GM18909 (cell line): ENCODE data around the gene RHOXF2.
A peak's percentile ranks its signal among the peaks of the same experiment; 100 is the strongest.
"Not testable (repeated sequence)": the region's sequence is repeated elsewhere in the genome, so short reads cannot be mapped to it uniquely, and the experiment has no call there.

Experiments
- ATAC-seq: cut with Tn5 transposase; IDR thresholded peaks from one replicate; pipeline ENCODE4 v1.9.1; 2021; ENCODE audit warnings: mild to moderate bottlenecking; ENCODE audit not compliant: unreplicated experiment, poor library complexity

RHOXF2 gene

DNA sequence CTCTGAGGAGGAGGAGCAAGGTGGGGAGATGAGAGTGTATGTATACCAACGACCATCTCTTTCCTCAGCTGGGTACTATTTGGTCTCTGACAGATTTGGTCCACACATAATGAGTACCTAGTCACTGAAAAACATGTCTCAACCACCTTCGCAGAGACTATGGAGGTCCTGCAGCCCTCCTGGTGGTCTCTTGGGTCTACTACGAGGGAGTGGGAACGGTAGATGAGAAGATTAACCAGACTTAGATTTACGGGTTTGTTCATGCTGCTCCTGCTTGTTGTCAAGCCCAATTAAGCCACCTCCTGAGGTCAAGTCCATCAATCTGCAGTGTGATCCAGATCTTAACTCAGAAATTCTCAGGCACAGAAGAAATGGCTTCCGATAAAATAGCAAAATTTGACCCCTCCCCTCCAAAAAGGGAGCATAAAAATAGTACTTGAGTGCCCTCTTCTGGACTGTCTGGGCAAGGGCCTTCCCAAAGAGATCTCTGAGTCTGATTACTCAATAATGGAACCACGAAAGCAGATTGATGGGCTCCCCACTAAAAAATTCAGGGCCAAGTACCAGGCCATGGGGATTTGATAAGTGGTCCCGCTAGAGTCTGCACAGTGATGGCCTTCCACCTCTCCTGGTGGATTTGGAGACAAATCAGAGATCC lies 38.3 kb downstream of the RHOXF2 start:
- not testable (repeated sequence) for ATAC-seq

DNA sequence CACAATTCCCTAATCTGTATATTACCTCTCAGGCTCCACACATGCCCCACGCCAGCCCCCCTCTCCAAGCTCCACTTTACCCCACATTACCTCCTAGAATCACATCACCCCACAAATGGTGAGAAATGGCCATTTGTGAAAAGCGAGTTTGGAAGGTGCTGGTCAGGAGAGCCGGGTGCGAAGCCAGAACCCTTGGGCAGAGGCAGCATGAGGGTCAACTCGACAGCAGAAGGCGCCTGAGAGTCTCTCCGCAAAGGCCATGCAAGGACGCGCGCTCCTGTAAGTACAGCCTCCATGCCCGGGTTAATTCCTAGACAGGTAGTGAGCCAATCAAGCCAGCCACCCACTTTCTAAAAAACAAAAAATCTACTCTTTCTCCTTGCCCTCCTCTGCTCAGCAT lies 42.4 kb downstream of the RHOXF2 start:
- no peak for ATAC-seq

DNA sequence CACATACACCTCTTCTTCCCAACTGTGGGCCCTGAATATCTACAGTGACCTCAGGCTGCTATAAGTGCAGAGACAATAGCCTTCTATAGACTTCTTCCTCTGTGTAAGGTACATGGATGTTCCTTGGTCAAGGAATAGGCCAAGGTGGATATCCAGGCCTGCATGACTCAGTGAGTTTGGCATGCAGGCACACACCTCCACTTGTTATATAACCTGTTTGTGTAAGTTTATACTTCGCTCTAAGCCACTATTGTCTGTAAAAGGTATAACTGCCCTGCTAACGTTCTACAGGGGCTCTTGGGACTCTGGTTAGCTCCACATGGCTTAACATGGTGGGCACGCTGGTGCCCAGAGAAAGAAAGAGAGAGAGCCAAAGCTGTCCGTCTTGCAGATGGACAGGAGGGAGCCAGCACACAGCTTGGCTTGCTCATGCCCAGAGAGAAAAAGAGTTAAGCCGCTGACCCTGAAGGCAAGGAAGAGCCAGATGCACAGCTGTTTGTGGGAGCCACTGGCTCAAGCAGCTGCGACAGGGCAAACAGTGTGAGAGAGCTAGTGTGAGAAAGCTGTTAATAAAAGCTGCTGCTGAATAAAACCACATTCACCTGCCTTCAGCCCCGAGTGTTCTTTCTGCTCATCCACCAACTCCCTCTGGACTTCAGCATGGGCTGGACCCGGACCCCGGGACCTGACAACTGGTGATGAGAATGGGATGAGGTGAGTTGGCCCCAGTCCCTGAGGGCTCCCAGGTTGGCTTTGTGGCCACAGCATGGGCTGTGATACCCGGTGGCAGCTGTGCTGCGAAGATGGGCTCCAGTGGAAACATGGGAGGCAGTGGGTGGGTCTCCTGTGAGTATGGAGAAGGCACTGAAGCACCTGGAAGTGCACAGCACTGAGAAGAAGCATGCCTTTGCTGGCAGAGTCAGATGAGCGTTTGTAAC lies 47.7 kb downstream of the RHOXF2 start:
- no peak for ATAC-seq

DNA sequence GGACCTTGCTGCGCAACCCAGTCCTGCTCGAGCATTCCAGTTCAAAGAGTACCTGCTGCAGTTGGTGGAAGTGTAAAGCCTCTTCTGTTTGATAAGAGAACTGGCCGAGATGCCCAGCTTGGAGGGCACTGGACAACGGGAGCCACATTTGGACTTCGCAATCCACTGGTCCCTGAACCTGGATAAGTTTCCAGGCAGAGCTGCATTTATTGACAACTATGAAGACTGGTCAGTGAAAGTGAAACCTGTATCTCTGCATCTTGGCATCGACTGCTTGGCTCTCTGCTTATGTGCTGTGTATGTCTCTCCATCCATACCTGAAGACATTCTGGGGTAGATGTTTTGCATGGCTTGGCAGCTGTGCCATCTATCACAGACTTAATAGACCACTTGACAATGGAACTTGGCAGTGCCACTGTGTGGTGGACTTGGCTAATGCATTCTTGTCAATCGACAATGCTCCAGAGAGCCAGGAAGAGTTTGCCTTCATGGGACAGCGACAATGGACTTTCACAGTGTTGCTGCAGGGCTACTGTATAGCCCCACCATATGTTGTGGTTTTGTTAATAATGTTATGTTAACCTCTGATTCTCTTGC lies 48.7 kb downstream of the RHOXF2 start:
- ATAC-seq: no peak

DNA sequence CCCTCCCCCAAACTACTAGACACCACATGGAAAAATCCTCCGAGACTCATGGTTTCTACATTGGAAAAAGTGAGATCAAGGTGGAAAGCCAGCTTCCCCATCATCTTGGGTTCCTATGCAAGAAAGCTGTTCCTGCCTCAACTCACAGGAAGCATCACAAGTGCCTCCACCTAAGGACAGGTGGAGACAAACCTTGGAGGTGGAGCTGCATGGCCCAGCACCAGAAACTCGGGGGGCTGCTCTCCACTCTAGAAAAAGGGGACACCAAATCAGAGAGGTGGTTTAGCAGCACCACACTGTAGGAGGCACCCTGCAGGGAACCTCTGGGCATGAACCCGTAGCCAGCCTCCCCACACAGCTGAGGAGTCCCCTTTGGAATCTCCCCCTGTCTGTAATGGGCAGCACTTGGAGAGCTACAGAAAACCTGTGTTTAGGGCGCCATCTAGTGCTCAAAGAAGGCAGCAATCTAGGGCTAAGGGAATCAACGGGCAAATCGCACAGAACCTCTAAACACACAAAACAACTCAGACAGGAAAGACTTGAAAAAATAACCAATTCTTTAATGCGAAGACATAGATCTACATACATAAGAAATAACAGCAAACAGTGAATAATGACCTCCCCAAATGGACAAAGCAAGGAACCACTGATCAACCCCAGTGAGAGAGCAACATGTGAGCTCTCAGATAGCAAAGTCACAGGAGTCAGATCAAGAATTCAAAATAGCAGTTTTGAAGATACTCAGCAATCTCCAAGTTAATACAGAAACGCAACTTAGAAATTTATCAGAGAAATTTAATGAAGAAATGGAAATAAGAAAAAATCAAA lies 55.2 kb downstream of the RHOXF2 start:
- peak; percentile 84 for ATAC-seq
